ENCODE results near the gene TKTL2. TPM values are rescaled to one million over a fixed set of nuclear protein-coding genes. Genes with fewer than 3 reads are reported as not detected.
"Not testable (repeated sequence)": the region's sequence is repeated elsewhere in the genome, so short reads cannot be mapped to it uniquely, and the experiment has no call there.

The TKTL2 gene
- total RNA-seq, 1 donor from 2014 or later = 0.18 TPM

- no peak overlapping the region for H3K27ac ChIP-seq
- H3K4me3 ChIP-seq = no peak overlapping the region
- ATAC-seq = no peak
- no peaks in the 10 kb centered on the region for H3K9me3 ChIP-seq
- intact Hi-C loops (cut with DNase I) = no loop called here
- H3K36me3 ChIP-seq = no peaks in the 10 kb centered on the region
- H3K4me1 ChIP-seq = no peaks in the 10 kb centered on the region
- DNase-seq = no peak
- no peaks in the 10 kb centered on the region for H3K27me3 ChIP-seq (ENCODE audit: low read depth)
- TF ChIP-seq, protein P1, sequence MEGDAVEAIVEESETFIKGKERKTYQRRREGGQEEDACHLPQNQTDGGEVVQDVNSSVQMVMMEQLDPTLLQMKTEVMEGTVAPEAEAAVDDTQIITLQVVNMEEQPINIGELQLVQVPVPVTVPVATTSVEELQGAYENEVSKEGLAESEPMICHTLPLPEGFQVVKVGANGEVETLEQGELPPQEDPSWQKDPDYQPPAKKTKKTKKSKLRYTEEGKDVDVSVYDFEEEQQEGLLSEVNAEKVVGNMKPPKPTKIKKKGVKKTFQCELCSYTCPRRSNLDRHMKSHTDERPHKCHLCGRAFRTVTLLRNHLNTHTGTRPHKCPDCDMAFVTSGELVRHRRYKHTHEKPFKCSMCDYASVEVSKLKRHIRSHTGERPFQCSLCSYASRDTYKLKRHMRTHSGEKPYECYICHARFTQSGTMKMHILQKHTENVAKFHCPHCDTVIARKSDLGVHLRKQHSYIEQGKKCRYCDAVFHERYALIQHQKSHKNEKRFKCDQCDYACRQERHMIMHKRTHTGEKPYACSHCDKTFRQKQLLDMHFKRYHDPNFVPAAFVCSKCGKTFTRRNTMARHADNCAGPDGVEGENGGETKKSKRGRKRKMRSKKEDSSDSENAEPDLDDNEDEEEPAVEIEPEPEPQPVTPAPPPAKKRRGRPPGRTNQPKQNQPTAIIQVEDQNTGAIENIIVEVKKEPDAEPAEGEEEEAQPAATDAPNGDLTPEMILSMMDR (IDR thresholded peaks at IDR 0.05) = no peak
Measured at GRCh38 chr4:163447481-163447880, 26.1 kb downstream of the TKTL2 start.

GRCh38 chr4:163447023-163447422 lies 26.5 kb downstream of the TKTL2 start:
- H3K4me3 ChIP-seq; H3K9me3 ChIP-seq; H3K36me3 ChIP-seq; intact Hi-C loops (cut with DNase I); H3K27ac ChIP-seq; DNase-seq; ATAC-seq; H3K4me1 ChIP-seq; H3K27me3 ChIP-seq (ENCODE audit: low read depth): not testable (repeated sequence)

DNA sequence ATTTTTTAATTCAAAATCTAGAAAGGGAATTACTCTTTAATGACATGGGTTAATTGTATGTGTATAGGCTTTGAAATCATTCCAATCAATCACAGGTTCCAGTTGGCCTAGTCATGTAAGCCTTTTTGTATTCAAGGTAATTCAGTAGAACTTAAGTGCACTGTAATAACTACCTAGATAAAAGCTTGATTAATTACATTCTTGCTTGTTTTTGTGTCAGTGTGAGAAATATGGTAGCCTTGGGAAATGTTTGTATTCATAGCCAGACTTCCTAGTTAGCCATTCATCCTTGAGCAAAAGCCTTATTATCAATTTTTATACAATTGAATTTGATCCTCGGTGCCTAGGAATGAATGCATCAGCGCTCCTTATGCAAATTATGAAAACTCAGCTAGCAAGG lies 33.5 kb downstream of the TKTL2 start:
- ATAC-seq = no peak
- H3K4me3 ChIP-seq = no peak overlapping the region
- TF ChIP-seq, protein P1 (IDR thresholded peaks at IDR 0.05) = no peak
- intact Hi-C loops (cut with DNase I) = no loop called here
- H3K4me1 ChIP-seq = no peaks in the 10 kb centered on the region
- no peaks in the 10 kb centered on the region for H3K36me3 ChIP-seq
- no peaks in the 10 kb centered on the region for H3K27me3 ChIP-seq (ENCODE audit: low read depth)
- no peak for DNase-seq
- H3K27ac ChIP-seq = no peak overlapping the region
- no peaks in the 10 kb centered on the region for H3K9me3 ChIP-seq

Other genes starting within 250 kb of the TKTL2 start
- 1.9 TPM for gene NPY1R, start 141.2 kb downstream of the TKTL2 start, total RNA-seq
- not detected for gene NPY5R, start 129.9 kb downstream of the TKTL2 start, total RNA-seq
- 19.7 TPM for gene TMA16, start 20.9 kb upstream of the TKTL2 start, total RNA-seq

Data from lower lobe of right lung (tissue), 2 donors.